Activated CD8-positive, alpha-beta T cell treated with anti-CD3 and anti-CD28 coated beads for 36 hours (primary cell): ENCODE data around the gene HNMT. TPM values are rescaled to one million over a fixed set of nuclear protein-coding genes. Genes with fewer than 3 reads are reported as not detected.

Experiments used
- ATAC-seq: fragments of 200-7000 bp; cut with Tn5 transposase; one replicate; pipeline ENCODE4 v1.10.0; 2021; ENCODE audit warnings: mild to moderate bottlenecking, moderate library complexity
- CTCF ChIA-PET: fragments of 350-600 bp; sonication (Branson Sonifier 250); formaldehyde crosslinking; loops from one replicate; lab custom pipeline; 2021; ENCODE audit warnings: antibody characterized with exemption; lab: Charles Lee
- POLR2A ChIA-PET: fragments of 350-600 bp; sonication (Branson Sonifier 250); formaldehyde crosslinking; loops from one replicate; lab custom pipeline; 2021; ENCODE audit warnings: antibody characterized with exemption; lab: Charles Lee
- DNase-seq: peaks from one replicate; pipeline ENCODE4 v3.0.0-alpha.2; 2020
- H3K27ac Mint-ChIP-seq: one replicate; pipeline ENCODE4 v1.8.0; 2021; ENCODE audit warnings: mild to moderate bottlenecking, mixed read lengths
- H3K27me3 Mint-ChIP-seq: one replicate; pipeline ENCODE4 v1.8.0; 2021; ENCODE audit warnings: mixed read lengths
- H3K36me3 Mint-ChIP-seq: one replicate; pipeline ENCODE4 v1.8.0; 2021; ENCODE audit warnings: low read depth, mixed read lengths
- H3K4me1 Mint-ChIP-seq: one replicate; pipeline ENCODE4 v1.8.0; 2021; ENCODE audit warnings: low read depth, mixed read lengths
- H3K4me3 Mint-ChIP-seq: one replicate; pipeline ENCODE4 v1.8.0; 2021; ENCODE audit warnings: mild to moderate bottlenecking, moderate library complexity, mixed read lengths
- H3K9me3 Mint-ChIP-seq: one replicate; pipeline ENCODE4 v1.8.0; 2021; ENCODE audit warnings: mixed read lengths
- intact Hi-C: fragments of 100-400 bp; cut with micrococcal nuclease; formaldehyde crosslinking; loops from one replicate; pipeline ENCODE4 v1.10.0; 2022
- total RNA-seq, 2 experiments: library from RNA; stranded (reverse); gene quantifications; one replicate each; pipeline ENCODE4 v1.2.3, GENCODE V29; 2021
- TF ChIP-seq, protein P1 (sequence below): fragments of 200-600 bp; IDR thresholded peaks from one replicate; pipeline ENCODE4 v1.8.0; 2022; ENCODE audit warnings: antibody characterized with exemption, mild to moderate bottlenecking

Gene HNMT
- total RNA-seq, 2 experiments from 2014 or later = not detected

GRCh38 chr2:137957033-137957432 is 7.2 kb upstream of the HNMT start:
- ChIA-PET CTCF (interaction anchor here (1.0 to 1.1 kb wide), 2 partner anchors 9 to 870 kb away, joined by 3 to 4 read pairs; no protein-coding TSS in a partner anchor), POLR2A (no interaction called here)
- H3K27ac Mint-ChIP-seq = no peak overlapping the region
- intact Hi-C loops = no loop called here
- no peak overlapping the region for H3K4me3 Mint-ChIP-seq
- ATAC-seq (no peak), DNase-seq (no peak)
- peaks cover 9% of the 10 kb centered on the region for H3K4me1 Mint-ChIP-seq
- TF ChIP-seq, protein P1, sequence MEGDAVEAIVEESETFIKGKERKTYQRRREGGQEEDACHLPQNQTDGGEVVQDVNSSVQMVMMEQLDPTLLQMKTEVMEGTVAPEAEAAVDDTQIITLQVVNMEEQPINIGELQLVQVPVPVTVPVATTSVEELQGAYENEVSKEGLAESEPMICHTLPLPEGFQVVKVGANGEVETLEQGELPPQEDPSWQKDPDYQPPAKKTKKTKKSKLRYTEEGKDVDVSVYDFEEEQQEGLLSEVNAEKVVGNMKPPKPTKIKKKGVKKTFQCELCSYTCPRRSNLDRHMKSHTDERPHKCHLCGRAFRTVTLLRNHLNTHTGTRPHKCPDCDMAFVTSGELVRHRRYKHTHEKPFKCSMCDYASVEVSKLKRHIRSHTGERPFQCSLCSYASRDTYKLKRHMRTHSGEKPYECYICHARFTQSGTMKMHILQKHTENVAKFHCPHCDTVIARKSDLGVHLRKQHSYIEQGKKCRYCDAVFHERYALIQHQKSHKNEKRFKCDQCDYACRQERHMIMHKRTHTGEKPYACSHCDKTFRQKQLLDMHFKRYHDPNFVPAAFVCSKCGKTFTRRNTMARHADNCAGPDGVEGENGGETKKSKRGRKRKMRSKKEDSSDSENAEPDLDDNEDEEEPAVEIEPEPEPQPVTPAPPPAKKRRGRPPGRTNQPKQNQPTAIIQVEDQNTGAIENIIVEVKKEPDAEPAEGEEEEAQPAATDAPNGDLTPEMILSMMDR = no peak
- no peaks in the 10 kb centered on the region for H3K27me3 Mint-ChIP-seq
- no peaks in the 10 kb centered on the region for H3K9me3 Mint-ChIP-seq
- no peaks in the 10 kb centered on the region for H3K36me3 Mint-ChIP-seq

DNA sequence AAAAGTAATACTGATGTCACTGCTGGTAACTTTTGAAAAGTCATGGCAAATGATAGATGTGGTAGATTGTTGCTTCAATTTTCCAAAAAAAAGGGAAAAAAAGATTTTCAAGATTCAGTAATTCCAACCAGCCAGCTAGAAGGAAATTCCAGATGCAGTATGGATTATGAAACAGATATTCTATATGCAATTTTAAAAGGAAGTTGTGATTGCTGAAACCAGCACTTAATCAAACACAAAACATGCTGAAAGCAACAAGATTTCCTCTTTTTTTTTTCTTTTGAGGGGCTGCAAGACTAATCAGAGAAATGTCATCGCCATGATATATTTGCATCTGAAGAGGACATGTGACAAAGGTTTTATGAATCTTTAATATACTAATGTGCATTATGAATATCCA is 5.1 kb upstream of the HNMT start:
- Mint-ChIP-seq H3K27me3 (no peaks in the 10 kb centered on the region), H3K27ac (no peak overlapping the region), H3K4me1 (no peaks in the 10 kb centered on the region), H3K36me3 (no peaks in the 10 kb centered on the region), H3K9me3 (no peaks in the 10 kb centered on the region), H3K4me3 (no peak overlapping the region)
- ChIA-PET POLR2A (no interaction called here), CTCF (no interaction called here)
- intact Hi-C loops = no loop called here
- TF ChIP-seq, protein P1 = no peak
- ATAC-seq = no peak
- DNase-seq = no peak

- TF ChIP-seq, protein P1 = no peak
- no peak for ATAC-seq
- ChIA-PET POLR2A (no interaction called here), CTCF (no interaction called here)
- no peak for DNase-seq
- intact Hi-C loops = no loop called here
- no peaks in the 10 kb centered on the region for H3K36me3 Mint-ChIP-seq
- no peak overlapping the region for H3K4me3 Mint-ChIP-seq
- no peak overlapping the region for H3K27ac Mint-ChIP-seq
- peaks cover 1% of the 10 kb centered on the region for H3K27me3 Mint-ChIP-seq
- no peaks in the 10 kb centered on the region for H3K4me1 Mint-ChIP-seq
- no peaks in the 10 kb centered on the region for H3K9me3 Mint-ChIP-seq
These were observed 4.0 kb upstream of the HNMT start for GRCh38 chr2:137960223-137960622.

GRCh38 chr2:137961602-137962001 is 2.7 kb upstream of the HNMT start:
- DNase-seq (no peak), ATAC-seq (no peak)
- Mint-ChIP-seq H3K9me3 (no peaks in the 10 kb centered on the region), H3K27ac (no peak overlapping the region), H3K4me1 (no peaks in the 10 kb centered on the region), H3K27me3 (peaks cover 1% of the 10 kb centered on the region), H3K4me3 (no peak overlapping the region), H3K36me3 (no peaks in the 10 kb centered on the region)
- ChIA-PET POLR2A (no interaction called here), CTCF (no interaction called here)
- TF ChIP-seq, protein P1 = no peak
- intact Hi-C loops = no loop called here

DNA sequence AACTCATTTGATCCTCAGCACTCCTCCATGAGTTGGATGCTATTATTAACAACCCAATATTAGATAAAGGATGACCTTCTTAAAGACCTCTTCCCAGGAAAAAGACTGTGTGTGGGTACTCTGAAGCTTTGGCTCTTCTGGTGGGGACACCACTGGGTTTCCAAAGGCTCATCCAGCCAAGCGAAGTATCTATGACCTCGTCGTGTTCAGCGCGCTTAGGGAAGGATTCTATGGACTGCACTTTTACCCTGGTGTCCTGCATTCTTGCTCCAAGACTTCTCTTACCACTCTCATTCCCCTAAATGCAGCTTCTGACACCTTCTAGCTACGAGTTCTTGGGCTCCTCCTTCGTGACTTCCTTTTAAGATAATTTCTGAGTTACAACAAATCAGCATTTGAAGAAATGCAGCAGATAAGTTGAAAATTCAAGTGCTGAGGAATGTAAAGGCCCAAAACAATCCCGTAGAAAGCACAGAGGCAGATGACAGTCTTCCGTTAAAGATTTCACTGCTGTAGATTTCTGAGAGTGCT is 673 bp upstream of the HNMT start:
- no peak overlapping the region for H3K4me3 Mint-ChIP-seq
- no peak overlapping the region for H3K27ac Mint-ChIP-seq
- TF ChIP-seq, protein P1 = no peak
- ChIA-PET POLR2A (interaction anchor here (0.7 kb wide), 1 partner anchor 7 kb away, joined by 3 read pairs; no protein-coding TSS in a partner anchor), CTCF (no interaction called here)
- no peaks in the 10 kb centered on the region for H3K9me3 Mint-ChIP-seq
- no peaks in the 10 kb centered on the region for H3K36me3 Mint-ChIP-seq
- ATAC-seq (no peak), DNase-seq (no peak)
- H3K27me3 Mint-ChIP-seq = peaks cover 1% of the 10 kb centered on the region
- intact Hi-C loops = no loop called here
- no peaks in the 10 kb centered on the region for H3K4me1 Mint-ChIP-seq
